NCI-H2196 (cell line): ENCODE data around the gene NMB.
A peak's percentile ranks its signal among the peaks of the same experiment; 100 is the strongest.
"Not testable (repeated sequence)": the region's sequence is repeated elsewhere in the genome, so short reads cannot be mapped to it uniquely, and the experiment has no call there.

ENCODE experiments used
- DNase-seq: peaks from one replicate; lab custom pipeline; 2025; ENCODE audit not compliant: unreplicated experiment; lab: John Stamatoyannopoulos, UW

Gene NMB

DNA sequence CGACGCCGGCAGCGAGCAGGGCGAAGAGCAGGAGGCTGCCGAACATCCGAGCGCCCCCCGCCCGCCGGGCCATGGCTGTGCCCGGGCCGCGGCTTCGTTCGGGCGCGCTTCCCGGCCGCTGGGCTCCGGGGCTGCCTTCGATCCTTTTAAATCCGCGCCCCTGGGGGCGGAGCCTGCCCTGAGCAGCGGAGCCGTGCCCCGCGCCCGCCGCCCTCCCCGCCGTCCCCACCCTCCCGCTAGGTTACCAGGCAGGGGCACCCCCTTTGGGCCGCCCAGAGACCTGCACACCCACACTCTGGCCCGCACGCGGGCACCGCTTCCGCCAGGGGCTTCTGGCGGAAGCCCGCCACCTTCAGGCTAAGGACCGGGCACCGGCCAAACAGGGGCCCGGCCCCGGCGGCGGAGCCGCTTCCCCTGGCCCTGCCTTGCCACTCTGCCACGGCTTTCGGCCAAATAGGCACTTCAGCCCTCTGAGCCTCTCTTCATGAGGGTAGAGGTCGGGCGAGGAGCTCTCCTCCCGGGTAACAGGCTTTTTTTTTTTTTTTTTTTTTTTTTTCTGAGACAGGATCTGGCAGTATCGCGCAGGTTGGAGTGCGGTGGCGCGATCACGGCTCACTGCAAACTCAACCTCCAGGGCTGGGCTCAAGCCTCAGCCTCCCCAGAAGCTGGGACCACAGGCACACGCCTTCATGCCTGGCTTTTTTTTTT, at the start of gene NMB:
NMB (minus strand) TSS at position 120 of the 708 bp plus-strand sequence; CDS start at position 73, 47 bp downstream.
- peak; percentile 53 for DNase-seq

DNA sequence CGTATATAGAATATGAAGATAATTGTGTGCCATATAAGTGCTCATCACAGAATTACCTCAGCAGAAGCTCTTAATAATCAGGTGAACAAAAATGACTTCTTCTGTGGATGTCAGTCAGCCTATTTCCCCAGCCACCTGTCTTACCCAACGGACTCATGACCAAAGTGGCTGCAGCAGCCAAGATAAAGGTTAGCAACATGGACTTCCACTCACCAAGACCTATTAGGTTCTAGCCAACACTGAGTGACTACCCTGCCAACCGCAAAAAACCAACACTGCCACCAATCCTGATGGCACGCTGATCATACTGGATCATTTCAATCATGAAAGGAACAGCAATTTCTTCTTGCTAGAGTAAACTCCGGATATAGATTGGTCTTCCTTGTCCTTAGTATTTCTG, 45.8 kb upstream of the NMB start:
- no peak for DNase-seq

DNA sequence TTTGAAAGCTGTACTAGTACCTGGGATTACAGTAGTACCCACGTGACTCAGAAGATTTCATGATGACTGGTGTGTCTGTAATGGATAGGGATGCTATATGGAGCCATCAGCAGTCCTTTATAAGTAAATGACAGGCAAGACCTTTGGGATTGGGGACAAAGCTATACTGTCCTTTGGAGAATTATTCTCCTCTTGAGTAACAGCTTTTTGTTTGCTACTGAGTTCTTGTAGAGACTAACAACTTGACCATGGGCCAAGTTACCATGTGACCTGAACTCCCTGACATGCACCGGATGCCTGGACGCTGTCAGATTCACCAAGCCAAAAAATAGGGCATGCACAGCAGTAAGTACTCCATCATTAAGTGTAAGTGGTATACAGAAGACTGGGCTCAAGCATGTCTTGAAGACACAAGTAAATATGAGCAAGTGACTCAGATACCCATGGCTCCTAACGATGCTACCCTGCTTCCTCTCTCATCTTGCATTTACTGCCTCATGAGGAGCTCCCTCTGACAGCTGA, 45.0 kb upstream of the NMB start:
- no peak for DNase-seq

DNA sequence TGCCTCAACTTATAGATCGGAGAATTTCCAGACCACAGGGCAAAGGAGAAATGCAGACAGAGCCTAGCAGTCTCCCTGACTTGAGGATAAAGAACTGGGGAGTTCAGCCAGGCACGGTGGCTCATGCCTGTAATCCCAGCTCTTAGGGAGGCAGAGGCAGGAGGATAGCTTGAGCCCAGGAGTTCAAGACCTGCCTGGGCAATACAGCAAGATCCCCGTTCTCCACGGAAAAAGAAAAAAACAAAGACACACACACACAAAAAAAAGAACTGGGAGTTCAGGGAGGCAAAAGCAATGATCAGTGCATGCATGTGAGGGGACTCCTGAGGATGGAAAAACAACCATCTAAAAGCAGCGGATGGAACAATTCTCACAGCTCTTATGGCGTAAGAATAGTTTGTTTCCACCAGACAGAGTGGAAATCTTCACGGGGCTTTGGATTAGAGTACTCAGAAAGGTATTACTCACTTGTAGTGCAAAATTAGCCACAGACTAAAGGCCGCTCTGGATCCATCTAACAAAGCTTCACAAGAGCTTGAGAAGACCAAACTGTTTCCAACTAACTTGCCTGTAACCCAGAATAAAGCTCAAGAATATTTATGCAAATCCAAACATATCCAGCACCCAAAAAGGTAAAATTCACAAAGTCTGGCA, 41.7 kb upstream of the NMB start:
- no peak for DNase-seq

DNA sequence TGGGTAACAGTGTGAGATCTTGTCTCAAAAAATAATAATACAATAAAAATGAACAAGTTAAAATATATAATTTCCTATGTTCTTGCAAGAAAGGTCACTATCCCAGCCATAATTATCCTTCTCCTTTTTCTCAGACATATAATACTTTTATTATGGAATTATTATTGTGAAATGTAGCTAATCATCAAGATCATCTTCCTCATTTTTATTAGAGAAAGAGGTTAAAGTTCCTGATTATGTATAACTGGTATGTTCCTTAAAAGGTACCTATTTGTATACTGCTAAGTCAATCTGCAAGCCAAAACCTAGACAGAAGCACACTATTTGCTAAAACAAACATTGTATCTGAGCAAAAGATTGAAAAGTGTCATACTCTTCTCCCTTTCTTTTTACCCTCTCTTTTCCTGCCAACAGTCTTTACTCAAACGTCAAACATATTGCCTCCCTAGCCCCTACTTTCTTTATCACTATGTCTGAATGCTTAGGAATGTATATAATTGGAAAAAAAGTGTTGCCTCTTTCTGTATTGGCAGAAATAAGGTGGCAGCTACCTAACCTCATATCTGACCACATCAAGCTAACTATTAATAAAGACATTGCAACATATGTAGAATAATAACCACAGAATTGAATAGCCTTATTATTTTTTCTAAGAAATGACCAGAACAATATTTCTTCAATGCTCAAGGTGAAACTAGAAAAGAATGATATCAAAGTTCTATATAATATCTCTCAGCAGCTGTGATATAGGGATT, 39.4 kb upstream of the NMB start:
- no peak for DNase-seq

GRCh38 chr15:84696757-84697156, 38.8 kb upstream of the NMB start:
- DNase-seq: no peak

DNA sequence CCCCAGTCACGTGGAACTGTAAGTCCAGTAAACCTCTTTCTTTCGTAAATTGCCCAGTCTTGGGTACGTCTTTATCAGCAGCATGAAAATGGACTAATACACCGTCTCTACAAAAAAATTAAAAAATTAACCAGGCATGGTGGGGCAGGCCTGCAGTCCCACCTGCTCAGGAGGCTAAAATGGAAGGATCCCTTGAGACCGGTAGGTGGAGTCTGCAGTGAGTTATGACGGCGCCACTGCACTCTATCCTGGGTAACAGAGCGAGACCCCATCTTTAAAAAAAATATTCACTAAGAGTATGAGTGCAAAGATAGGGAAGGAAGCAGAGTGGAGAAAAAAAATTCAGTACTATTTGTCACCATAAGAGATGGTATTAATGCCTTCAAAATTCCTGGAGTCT, 32.3 kb upstream of the NMB start:
- DNase-seq: no peak

DNA sequence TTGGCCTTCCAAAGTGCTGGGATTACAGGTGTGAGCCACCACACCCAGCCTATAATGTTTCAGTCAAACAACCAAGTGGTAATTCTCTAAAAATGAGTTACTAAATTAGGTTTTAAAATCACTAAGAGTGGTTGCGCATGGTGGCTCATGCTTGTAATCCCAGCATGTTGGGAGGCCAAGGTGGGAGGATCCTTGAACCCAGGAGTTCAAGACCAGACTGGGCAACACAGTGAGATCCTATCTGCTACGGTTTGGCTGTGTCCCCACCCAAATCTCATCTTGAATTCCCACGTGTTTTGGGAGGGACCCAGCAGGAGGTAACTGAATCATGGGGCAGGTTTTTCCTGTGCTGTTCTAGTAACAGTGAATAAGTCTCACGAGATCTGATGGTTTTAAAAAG, 31.9 kb upstream of the NMB start:
- no peak for DNase-seq

DNA sequence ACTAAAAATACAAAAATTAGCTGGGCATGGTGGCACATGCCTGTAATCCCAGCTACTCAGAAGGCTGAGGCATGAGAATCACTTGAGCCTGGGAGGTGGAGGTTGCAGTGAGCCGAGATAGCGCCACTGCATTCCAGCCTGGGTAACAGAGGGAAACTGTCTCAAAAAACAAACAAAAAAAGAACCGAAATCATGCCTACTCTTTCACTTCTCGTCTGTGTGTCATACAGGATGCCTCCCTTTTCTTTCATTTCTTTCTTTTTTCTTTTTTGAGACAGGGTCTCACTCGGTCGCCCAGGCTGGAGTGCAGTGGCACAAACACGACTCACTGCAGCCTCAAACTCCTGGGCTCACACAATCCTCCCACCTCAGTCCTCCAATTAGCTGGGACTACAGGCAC, 28.4 kb upstream of the NMB start:
- DNase-seq: not testable (repeated sequence)

GRCh38 chr15:84685304-84685703, 27.3 kb upstream of the NMB start:
- DNase-seq: no peak

- DNase-seq: no peak
Observed at GRCh38 chr15:84684092-84684491, 26.1 kb upstream of the NMB start.

GRCh38 chr15:84681831-84682230, 23.8 kb upstream of the NMB start:
- no peak for DNase-seq

GRCh38 chr15:84671211-84671610, 13.2 kb upstream of the NMB start:
- DNase-seq: no peak

GRCh38 chr15:84669726-84670125, 11.7 kb upstream of the NMB start:
- DNase-seq: no peak

DNA sequence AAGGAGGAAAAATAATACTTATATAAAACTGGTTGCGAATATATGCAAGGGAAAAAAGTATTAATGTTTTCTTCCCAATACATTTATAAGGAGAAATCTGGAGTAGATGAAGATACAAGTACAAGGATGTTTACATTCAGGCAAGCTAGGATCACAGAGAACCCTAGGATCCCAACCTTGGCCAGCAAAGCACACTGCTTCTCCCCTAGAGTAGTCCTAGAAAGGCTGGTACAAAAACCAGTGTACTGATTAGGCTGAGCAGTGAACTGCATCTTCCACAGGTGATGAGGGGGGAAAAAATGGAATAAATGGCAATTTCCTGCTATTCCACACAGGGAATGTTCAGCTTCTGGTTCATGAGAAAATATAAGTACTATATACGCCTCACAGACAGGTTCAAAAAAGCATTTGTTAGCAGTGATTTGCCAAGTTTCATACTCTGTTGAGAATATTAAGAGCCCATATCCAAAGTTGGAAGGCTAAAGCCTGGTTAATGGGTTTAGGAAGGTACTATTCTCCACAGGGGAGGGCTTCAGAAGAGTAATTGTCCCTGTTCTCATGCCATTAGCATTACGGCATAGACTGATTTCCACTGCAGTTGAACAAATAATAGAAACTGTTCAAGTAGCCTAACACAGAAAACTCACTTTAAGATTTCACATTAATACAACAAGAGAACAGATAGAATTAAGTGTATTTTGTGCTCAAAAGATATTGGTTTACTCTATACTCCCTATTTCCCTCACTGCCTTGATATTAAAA, 10.4 kb upstream of the NMB start:
- DNase-seq: no peak

DNA sequence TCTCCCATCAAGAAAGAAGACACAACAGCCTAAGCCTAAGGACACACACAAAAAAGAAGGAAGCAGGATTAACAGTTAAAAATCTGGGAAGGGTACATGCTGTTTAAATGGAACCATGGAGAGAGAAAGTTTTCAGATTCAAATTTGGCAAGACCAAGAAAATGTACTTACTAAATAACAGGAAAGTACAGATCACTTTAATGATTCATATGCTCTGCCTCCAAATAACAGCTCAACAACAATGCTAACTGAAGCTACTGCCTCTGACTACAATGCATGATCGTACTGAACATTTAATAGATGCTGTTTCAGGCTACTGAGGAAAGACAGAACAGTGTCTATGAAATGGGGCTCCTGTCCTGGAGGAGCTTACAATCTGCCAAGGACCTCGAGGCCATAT, 8.4 kb upstream of the NMB start:
- no peak for DNase-seq

- DNase-seq: no peak
Observed at GRCh38 chr15:84661001-84661400, 3.0 kb upstream of the NMB start.

DNA sequence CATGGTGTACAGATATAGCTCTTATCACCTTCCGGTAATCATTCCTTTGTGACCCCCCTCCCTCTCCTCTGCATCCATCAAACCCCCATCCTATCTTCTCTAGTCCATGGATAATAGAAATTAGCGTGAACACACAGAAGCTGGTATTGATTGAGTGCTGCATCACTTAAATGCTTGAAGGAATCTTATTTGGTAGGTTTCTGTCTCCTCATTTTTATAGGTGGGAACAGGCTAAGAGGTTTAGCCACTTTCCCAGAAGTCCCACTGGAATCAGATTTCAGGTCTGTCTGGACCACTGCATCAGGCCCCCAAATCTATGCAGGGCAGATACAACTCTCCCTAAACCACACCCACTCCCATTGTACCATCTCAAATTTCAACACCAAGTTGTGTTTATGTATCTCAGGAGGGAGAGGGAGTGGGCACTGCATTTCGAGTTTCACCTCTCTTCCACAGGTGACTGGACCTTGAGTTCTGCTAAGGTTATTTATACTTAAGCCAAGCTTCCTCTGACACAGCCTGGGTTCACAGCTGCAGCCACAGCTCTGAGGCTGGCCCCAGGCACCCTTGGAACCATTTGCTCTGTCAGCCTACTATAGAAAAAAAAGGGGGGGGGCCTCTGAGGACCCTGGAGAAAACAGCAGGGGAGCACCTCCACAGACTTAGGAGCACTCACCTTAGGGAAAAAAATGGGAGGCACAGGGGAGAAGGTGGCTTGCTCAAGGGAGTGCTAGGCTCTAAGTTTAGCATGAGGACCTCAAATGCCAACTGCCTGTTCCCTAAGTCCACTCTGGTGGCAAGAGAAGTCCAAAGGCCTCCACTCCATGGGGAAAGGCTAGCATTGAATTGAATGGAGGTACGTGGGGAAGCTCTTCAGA, 2.1 kb upstream of the NMB start:
- no peak for DNase-seq

DNA sequence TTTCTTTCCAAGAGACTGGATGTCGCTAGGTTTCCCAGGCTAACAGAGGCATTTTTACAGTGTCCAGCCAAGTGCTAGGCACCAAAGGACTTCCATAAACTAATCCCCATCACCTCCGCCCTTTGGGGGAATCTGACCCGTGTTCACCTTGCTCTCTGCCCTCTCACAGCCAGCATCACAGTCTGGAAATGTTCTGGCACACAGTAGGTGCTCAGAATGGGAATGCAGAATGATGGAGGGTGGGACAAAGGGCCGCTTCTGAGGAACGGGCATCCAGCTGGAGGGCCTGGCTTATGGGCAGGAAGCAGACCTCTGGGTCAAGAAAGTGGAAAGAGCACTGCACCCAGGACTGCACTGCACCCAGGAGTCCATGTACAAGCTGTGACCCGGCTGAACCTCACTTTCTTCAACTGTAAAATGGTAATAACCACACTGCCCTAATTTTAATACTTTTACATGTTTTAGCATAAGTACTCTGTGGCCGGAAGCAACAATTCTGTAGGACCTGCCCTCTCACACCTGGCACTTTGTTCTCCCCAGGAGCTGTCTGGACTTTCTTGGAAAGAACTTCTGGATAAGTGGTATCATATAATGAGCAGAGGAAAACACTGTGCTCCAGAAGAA, 901 bp upstream of the NMB start:
- DNase-seq: no peak

DNA sequence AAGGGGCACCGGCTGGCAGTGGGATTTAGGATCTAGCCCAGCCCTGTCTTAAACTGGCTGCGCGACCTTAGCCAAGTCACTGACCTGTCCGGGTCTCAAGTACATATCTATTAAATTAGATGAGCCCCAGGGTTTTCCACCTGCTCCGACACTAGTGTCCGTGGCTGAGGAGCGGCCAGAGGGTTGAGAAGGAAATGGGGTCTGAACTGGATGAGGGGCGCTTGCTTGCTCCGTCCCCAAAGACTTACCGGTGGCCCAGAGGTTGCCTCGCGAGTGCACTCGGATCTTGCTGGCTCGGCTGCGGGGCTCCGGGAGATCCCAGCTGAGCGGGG, 285 bp downstream of the NMB start:
- no peak for DNase-seq
